Gastrocnemius medialis (tissue), 4 donors: ENCODE results near the gene SUPT5H.

Source experiments
- POLR2A ChIP-seq, 2 donors: fragments of 450-650 bp; IDR thresholded peaks; one replicate each; pipeline ENCODE4 v1.6.1; 2017; ENCODE audit warnings: antibody characterized with exemption in 2 of 2, mild to moderate bottlenecking in 2 of 2, moderate library complexity in 2 of 2
- TF ChIP-seq, protein P1 (sequence below), 5 experiments: fragments of 450-650 bp in 3 of 5; fragments of 200-600 bp in 2 of 5; sonication (generic) in 2 of 5; IDR thresholded peaks in 4 of 5; conservative IDR thresholded peaks in 1 of 5; 1 replicate in 4 of 5; 2 replicates in 1 of 5; pipeline ENCODE4 v1.5.1; 2016 to 2019; ENCODE audit warnings: antibody characterized with exemption in 5 of 5, mild to moderate bottlenecking in 3 of 5, moderate library complexity in 3 of 5

GRCh38 chr19:39524495-39524894 lies 79.1 kb downstream of the SUPT5H start:
- TF ChIP-seq, protein P1, sequence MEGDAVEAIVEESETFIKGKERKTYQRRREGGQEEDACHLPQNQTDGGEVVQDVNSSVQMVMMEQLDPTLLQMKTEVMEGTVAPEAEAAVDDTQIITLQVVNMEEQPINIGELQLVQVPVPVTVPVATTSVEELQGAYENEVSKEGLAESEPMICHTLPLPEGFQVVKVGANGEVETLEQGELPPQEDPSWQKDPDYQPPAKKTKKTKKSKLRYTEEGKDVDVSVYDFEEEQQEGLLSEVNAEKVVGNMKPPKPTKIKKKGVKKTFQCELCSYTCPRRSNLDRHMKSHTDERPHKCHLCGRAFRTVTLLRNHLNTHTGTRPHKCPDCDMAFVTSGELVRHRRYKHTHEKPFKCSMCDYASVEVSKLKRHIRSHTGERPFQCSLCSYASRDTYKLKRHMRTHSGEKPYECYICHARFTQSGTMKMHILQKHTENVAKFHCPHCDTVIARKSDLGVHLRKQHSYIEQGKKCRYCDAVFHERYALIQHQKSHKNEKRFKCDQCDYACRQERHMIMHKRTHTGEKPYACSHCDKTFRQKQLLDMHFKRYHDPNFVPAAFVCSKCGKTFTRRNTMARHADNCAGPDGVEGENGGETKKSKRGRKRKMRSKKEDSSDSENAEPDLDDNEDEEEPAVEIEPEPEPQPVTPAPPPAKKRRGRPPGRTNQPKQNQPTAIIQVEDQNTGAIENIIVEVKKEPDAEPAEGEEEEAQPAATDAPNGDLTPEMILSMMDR (IDR thresholded peaks at IDR 0.05 in 4 of 5, conservative IDR thresholded peaks at IDR 0.05 in 1 of 5), result no peak
- TF ChIP-seq POLR2A (IDR thresholded peaks at IDR 0.05), result no peak
